ENCODE data around the gene EVC2.

The EVC2 gene

DNA sequence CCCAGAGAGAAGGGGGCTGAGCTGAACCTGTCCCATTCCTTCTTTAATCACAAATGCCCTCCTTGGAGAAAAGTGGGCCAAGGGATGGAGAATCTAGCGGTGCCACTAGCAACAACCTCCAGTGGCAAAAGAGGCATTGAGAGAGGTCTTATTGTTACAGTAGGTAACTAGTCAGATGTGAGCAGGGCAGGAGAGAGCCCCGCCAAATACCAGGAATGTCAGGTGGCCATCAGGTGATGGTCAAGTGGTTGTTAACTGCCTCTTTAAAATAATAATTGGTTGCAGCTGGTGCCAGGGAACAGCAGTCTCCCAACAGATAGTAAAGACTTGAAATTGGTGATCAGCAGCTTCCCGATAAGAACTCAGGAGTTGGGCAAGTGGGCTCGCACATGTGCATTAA, 116.1 kb downstream of the EVC2 start:
- in situ Hi-C loops (cut with HindIII; ENCODE audit: low sequenced_read_pairs): no loop called here

DNA sequence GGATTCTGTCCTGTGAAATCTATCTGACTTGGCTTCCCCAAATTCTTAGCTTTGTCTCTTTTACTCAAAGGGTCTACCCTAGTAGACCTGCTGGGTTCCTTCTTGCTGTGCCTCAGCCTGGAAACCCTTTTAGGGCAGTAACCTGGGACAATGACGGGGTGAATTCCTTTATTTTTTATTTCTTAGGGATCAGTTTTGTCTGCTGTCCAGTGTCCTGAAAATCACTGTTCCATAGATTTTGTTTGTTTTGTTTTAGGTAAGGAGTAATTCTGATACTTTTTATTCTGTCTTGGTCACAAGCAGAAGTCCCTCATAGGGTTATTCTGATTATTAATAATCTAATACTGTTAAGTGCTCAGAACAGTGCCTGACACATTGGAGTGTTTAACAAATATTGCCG, 118.9 kb downstream of the EVC2 start:
- no peak for TF ChIP-seq CTCF (IDR thresholded peaks at IDR 0.05; ENCODE audit: low read depth, low read length)
- no peak overlapping the region for H3K4me3 ChIP-seq (ENCODE audit: low read depth, low read length)
- in situ Hi-C loops (cut with HindIII; ENCODE audit: low sequenced_read_pairs): no loop called here
- no peak for DNase-seq (ENCODE audit: low read depth, low spot score)

More for the DNA sequence above, 116.1 kb downstream of the EVC2 start:
- no peak for DNase-seq (ENCODE audit: low read depth, low spot score)
- H3K4me3 ChIP-seq (ENCODE audit: low read depth, low read length): no peak overlapping the region
- TF ChIP-seq CTCF (IDR thresholded peaks at IDR 0.05; ENCODE audit: low read depth, low read length): no peak

- no peak overlapping the region for H3K4me3 ChIP-seq (ENCODE audit: low read depth, low read length)
- DNase-seq (ENCODE audit: low read depth, low spot score): no peak
- no peak for TF ChIP-seq CTCF (IDR thresholded peaks at IDR 0.05; ENCODE audit: low read depth, low read length)
- in situ Hi-C loops (cut with HindIII; ENCODE audit: low sequenced_read_pairs): no loop called here
Observed at GRCh38 chr4:5588046-5588445, 120.3 kb downstream of the EVC2 start.

DNA sequence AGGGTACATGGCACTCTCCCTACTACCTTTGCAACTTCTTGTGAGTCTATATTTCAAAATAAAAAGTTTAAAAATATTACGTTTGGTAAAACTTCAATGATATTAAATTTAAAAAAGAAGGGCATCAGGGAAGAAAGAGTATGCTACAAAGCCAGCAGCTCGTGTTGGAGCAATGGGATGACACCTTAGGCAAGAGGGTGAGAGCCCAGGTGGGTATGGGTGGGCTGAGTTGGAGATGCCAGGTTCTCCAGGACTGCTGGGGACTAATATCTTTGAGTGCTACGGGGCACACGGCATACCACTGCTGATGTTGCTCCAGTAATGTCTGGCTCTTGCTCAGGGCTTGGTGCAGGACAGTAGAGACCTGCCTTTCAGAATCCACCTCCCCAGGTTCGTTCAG, 132.4 kb downstream of the EVC2 start:
- in situ Hi-C loops (cut with HindIII; ENCODE audit: low sequenced_read_pairs): no loop called here
- no peak for TF ChIP-seq CTCF (IDR thresholded peaks at IDR 0.05; ENCODE audit: low read depth, low read length)
- no peak for DNase-seq (ENCODE audit: low read depth, low spot score)
- H3K4me3 ChIP-seq (ENCODE audit: low read depth, low read length): no peak overlapping the region

- TF ChIP-seq CTCF (IDR thresholded peaks at IDR 0.05; ENCODE audit: low read depth, low read length): no peak
- in situ Hi-C loops (cut with HindIII; ENCODE audit: low sequenced_read_pairs): no loop called here
- DNase-seq (ENCODE audit: low read depth, low spot score): no peak
- no peak overlapping the region for H3K4me3 ChIP-seq (ENCODE audit: low read depth, low read length)
Observed at GRCh38 chr4:5574386-5574785, 134.0 kb downstream of the EVC2 start.

DNA sequence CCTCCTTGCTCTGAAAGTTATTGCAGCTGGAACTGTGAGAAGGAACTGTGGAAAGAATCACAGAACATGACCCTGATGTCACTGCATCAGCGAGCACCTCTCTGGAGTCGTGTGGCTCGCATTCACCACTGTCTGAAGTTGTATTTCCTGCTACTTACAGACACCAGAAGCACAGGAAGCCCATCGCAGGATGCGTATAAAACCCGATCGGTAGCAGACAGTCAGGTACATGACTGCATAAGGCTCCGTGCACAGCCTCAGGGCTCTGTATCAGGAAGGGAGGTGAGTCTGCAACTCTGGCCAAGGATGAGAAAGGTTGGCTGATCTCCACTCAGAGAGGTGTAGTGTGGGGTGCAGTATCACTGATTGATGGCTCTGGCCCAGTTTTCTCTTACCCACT, 134.4 kb downstream of the EVC2 start:
- TF ChIP-seq CTCF (IDR thresholded peaks at IDR 0.05; ENCODE audit: low read depth, low read length): no peak
- H3K4me3 ChIP-seq (ENCODE audit: low read depth, low read length): no peak overlapping the region
- in situ Hi-C loops (cut with HindIII; ENCODE audit: low sequenced_read_pairs): no loop called here
- DNase-seq (ENCODE audit: low read depth, low spot score): no peak

GRCh38 chr4:5572751-5573150, 135.6 kb downstream of the EVC2 start:
- in situ Hi-C loops (cut with HindIII; ENCODE audit: low sequenced_read_pairs): no loop called here
- TF ChIP-seq CTCF (IDR thresholded peaks at IDR 0.05; ENCODE audit: low read depth, low read length): no peak
- no peak for DNase-seq (ENCODE audit: low read depth, low spot score)
- no peak overlapping the region for H3K4me3 ChIP-seq (ENCODE audit: low read depth, low read length)

Data from astrocyte of the spinal cord (primary cell).